GM21390 (cell line): Measurements from ENCODE around the gene CLEC16A.

ENCODE experiments used
- ATAC-seq: cut with Tn5 transposase; IDR thresholded peaks from one replicate; pipeline ENCODE4 v1.9.1; 2021; ENCODE audit not compliant: unreplicated experiment

Gene CLEC16A

GRCh38 chr16:11109566-11109965 is 165.2 kb downstream of the CLEC16A start:
- ATAC-seq: no peak

DNA sequence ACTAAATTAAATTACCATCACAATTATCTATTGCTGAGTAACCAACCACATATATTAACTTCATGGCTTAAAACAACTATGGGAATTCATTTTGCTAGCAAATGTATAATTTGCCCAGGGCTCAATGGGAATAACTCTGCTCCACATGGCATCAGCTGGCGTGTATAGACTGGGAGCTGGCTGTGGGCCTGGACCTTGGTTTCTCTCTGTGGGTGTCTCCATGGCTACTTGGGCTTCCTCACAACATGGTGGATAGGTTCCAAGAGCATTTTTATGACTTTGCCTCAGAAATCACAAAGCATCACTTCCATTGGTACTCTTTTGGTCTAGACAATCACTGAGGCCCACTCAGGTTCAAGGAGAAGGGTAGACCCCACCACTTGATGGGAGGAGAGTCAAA is 166.8 kb downstream of the CLEC16A start:
- ATAC-seq: no peak

GRCh38 chr16:11111856-11112634 is 167.7 kb downstream of the CLEC16A start:
- no peak for ATAC-seq

DNA sequence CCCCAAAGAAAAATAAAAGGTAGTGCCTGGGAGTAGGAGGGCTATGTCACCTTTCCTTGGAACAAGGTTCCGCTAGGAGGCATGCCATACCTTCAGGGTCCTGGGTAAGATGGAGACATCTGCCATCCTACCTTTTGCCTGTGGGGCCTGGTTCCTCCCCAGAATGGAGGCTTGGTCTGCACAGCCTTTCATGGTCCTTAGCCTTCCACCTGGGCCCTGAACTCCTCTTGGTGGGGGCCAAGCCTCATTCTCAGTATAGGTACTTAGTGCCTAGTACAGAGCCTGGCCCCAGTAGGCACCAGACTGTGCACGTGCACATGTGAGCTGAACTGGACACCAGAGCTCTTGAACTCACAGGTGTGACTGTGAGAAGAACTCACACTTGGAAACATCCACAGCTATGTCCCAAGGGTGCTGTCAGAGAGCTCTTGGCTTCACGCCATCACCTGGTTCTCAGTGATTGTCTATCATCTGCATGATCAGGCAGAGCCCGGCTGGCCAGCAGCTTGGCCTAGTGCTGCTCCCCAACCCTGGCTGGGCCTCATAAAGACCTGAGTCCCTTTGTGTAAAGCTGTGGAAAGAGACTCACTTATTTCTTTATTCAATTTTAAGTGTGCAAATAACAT is 168.5 kb downstream of the CLEC16A start:
- ATAC-seq: no peak

- ATAC-seq: no peak
These were observed 170.2 kb downstream of the CLEC16A start for GRCh38 chr16:11114366-11115164.

GRCh38 chr16:11117576-11118211 is 173.3 kb downstream of the CLEC16A start:
- no peak for ATAC-seq

GRCh38 chr16:11118479-11118878 is 174.1 kb downstream of the CLEC16A start:
- no peak for ATAC-seq

GRCh38 chr16:11121083-11121608 is 176.8 kb downstream of the CLEC16A start:
- no peak for ATAC-seq

- ATAC-seq: no peak
These were observed 177.7 kb downstream of the CLEC16A start for GRCh38 chr16:11121914-11122692.

- ATAC-seq: no peak
These were observed 179.3 kb downstream of the CLEC16A start for GRCh38 chr16:11123666-11124065.

DNA sequence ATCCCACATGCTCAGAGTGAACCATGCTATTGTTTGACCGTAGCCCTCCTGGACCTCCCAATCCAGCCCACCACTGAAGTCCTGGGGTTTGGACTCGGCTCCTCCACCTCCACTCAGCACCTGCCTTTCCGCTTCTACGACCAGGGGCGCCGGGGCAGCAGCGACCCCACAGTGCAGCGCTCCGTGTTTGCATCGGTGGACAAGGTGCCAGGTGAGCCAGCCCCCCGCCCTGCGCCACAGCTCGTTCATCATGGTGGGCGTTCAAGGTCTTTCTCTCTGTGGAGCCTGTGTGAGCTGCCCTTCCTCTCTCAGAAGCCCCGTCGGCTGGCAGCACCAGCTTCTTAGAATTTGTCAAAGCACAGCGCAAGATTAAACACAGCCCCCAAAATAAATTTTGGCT is 181.6 kb downstream of the CLEC16A start:
- no peak for ATAC-seq

- ATAC-seq: no peak
These were observed 182.2 kb downstream of the CLEC16A start for GRCh38 chr16:11126399-11127054.

DNA sequence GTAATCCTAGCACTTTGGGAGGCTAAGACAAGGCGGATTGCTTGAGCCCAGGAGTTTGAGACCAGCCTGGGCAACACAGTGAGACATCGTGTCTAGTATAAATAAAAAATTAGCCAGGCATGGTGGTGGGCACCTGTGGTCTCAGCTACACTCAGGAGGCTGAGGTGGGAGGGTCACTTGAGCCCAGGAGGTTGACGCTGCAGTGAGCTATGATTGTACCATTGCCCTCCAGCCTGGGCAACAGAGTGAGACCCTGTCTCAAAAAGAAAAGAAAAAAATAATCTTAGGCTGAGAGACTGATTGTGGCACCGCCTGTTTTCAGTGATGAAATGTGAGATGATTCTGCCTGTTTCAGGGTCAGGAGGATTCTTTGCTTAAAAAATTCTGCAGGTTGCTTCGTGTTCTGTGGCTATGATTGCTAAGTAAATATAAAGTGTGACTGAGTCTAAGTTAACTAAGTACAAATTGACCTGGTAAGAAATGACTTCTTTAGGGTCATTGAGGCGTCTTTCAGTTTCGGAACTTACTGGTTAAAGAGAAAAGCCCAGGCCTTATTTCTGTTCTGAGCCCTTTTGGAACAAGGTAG is 183.3 kb downstream of the CLEC16A start:
- no peak for ATAC-seq

- ATAC-seq: no peak
These were observed 184.1 kb downstream of the CLEC16A start for GRCh38 chr16:11128211-11129141.

DNA sequence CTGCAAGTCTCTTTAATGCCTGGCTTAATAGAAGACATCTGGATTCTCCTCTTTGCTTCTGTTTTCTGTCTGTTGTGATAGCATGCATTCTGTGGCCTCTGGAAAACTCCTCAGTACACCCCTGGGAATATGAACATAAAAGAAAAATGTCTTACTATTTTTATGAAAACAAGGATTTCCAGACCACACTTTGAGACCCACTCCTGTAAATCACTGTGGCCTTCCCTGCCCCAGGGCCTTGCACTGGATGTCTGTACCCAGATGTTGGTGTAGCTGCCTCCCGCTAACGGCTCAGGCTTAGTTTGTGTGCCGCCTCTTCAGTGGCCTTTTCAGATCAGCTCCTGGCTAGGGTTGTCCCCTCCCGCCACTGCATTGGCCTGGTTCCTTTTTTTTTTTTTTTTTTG is 185.0 kb downstream of the CLEC16A start:
- no peak for ATAC-seq

DNA sequence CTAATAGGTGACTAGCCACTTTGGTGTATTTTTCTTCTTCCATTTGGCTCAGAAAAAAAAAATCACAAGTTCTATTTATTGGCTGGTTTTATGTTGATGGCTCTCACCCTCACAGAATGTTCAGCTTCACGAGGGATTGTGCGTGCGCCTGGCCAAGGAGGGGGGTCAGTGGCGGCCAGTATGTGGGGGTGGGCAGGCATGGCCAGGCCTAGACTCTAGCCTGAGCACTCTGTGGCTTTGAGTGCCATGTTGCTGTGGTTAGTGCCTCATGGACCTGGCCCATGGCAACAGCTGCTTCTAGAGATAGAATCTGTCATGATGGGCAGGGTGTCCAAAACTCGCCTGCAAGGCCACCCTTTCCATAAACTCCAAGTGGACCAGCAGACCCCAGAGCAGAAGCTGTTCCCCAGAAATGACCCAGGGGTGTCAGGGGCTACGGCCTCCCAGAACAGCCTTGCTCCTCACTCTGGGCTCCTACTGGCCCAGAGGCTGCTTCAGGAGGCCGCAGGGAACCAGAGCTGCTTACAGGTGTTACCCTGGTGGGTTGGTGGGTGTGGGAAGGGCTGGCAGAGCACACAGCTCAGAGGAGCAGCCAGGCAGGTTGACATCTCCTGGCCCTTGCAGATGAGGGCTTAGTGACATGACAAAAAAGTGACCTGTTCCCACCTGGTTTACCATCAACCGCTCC is 186.8 kb downstream of the CLEC16A start:
- no peak for ATAC-seq

GRCh38 chr16:11131706-11132105 is 187.3 kb downstream of the CLEC16A start:
- ATAC-seq: no peak
